ENCODE measurements around the gene FOLH1. TPM values are rescaled to one million over a fixed set of nuclear protein-coding genes. Genes with fewer than 3 reads are reported as not detected.

Gene FOLH1
- total and polyA plus RNA-seq, 2 of the 13 experiments (the other 11 are each of a cell fraction or from before 2014, with no cell fraction given) = not detected

- BruUV-seq (replicated peaks) = no TSS peak
- CTCF ChIA-PET (ENCODE audit: low intra/inter-chr PET ratio, low total read pairs) = no interaction called here
- no peak for FAIRE-seq
- TF ChIP-seq ZNF431 (CRISPR knock-in tag; IDR thresholded peaks at IDR 0.05; ENCODE audit: borderline replicate concordance, low read depth) = no peak
- no peak for TF ChIP-seq ZEB1 (IDR thresholded peaks at IDR 0.05; ENCODE audit: insufficient replicate concordance, low read depth)
- TF ChIP-seq MED13 (CRISPR knock-in tag; IDR thresholded peaks at IDR 0.05) = no peak
- TF ChIP-seq ATF3 (CRISPR knock-in tag; IDR thresholded peaks at IDR 0.05) = no peak
- no peak for TF ChIP-seq FLYWCH1 (CRISPR knock-in tag; IDR thresholded peaks at IDR 0.05)
- no peak for TF ChIP-seq KLF6 (CRISPR knock-in tag; IDR thresholded peaks at IDR 0.05)
- no peak for TF ChIP-seq ZNF546 (CRISPR knock-in tag; conservative IDR thresholded peaks at IDR 0.05)
- no peak for TF ChIP-seq AHDC1 (CRISPR knock-in tag; IDR thresholded peaks at IDR 0.05; ENCODE audit: borderline replicate concordance)
- TF ChIP-seq DR1 (CRISPR knock-in tag; IDR thresholded peaks at IDR 0.05) = no peak
- no peak for TF ChIP-seq HINFP (CRISPR knock-in tag; IDR thresholded peaks at IDR 0.05; ENCODE audit: low read depth)
- no peak for TF ChIP-seq ZNF350 (CRISPR knock-in tag; IDR thresholded peaks at IDR 0.05; ENCODE audit: borderline replicate concordance, low read depth)
- no peak for TF ChIP-seq SCMH1 (CRISPR knock-in tag; IDR thresholded peaks at IDR 0.05; ENCODE audit: borderline replicate concordance)
- TF ChIP-seq CEBPZ (IDR thresholded peaks at IDR 0.05; ENCODE audit: low read length) = no peak
- no peak for TF ChIP-seq CCAR2 (optimal IDR thresholded peaks at IDR 0.05; ENCODE audit: low read depth, low read length)
- no peak for TF ChIP-seq ZBTB21 (CRISPR knock-in tag; IDR thresholded peaks at IDR 0.05)
Observed at GRCh38 chr11:49221112-49221511, 12.7 kb upstream of the FOLH1 start.

More at GRCh38 chr11:49221112-49221511, 12.7 kb upstream of the FOLH1 start:
- ATAC-seq (no peak), DNase-seq (ENCODE audit: low spot score) (no peak)
- H3K79me2 ChIP-seq (ENCODE audit: insufficient read depth, low read length) = no peaks in the 10 kb centered on the region
- POLR2A ChIA-PET = no interaction called here
- H2AFZ ChIP-seq (ENCODE audit: low read length) = no peak overlapping the region
- intact Hi-C loops (cut with micrococcal nuclease; ENCODE audit: unreplicated experiment) (no loop called here), in situ Hi-C loops (cut with HindIII; ENCODE audit: extremely low pct_ligation_motif_present, low pct_unique_long_range_greater_than_20kb) (no loop called here)
- no peak overlapping the region for H3K4me3 ChIP-seq (replicated peaks in 1 of 3; ENCODE audit: insufficient read depth in 1 of 3, low read depth in 2 of 3, low read length in 3 of 3)
- H3K36me3 ChIP-seq (replicated peaks in 1 of 2; ENCODE audit: control insufficient read depth in 1 of 2, insufficient read depth in 2 of 2, low read length in 2 of 2) = no peaks in the 10 kb centered on the region
- H3K9me3 ChIP-seq (ENCODE audit: low read length) = no peaks in the 10 kb centered on the region
- no peak overlapping the region for H3K27ac ChIP-seq (ENCODE audit: extremely low read length, insufficient read depth, low read length)
- H4K20me1 ChIP-seq (ENCODE audit: insufficient read depth, low read length) = no peaks in the 10 kb centered on the region
- no peak overlapping the region for H3K4me2 ChIP-seq (ENCODE audit: low read depth, low read length)
- WGBS (ENCODE audit: low lambda C conversion rate) = 40% methylated on average over 5 of the region's 5 CpGs
- no peaks in the 10 kb centered on the region for H3K4me1 ChIP-seq (ENCODE audit: insufficient read depth, low read length)
- H3K27me3 ChIP-seq (ENCODE audit: control insufficient read depth in 1 of 2, insufficient read depth in 2 of 2, low read length in 2 of 2) = no peaks in the 10 kb centered on the region
- no peak overlapping the region for H3K9ac ChIP-seq (ENCODE audit: insufficient read depth, low read depth, low read length)
